K562 (cell line): Measurements from ENCODE around the gene ACSM5. TPM values are rescaled to one million over a fixed set of nuclear protein-coding genes. Genes with fewer than 3 reads are reported as not detected.

Source experiments
- ATAC-seq: fragments of 200-7000 bp; cut with Tn5 transposase; 3 replicates; pipeline ENCODE4 v1.9.1; 2020; ENCODE audit warnings: moderate library complexity
- BruUV-seq: library from RNA; stranded (reverse); fragments of 400-500 nt; replicated peaks from 2 replicates; lab custom pipeline; 2021; lab: Mats Ljungman, UMichigan
- CTCF ChIA-PET: fragments of 300-600 bp; formaldehyde crosslinking; extraction: SDS; loops from one replicate; lab custom pipeline; 2021; ENCODE audit warnings: low intra/inter-chr PET ratio; lab: Yijun Ruan, JAX
- POLR2A ChIA-PET: fragments of 300-600, 350-650 bp; sonication (Branson Sonifier 250); formaldehyde crosslinking; extraction: SDS; loops from one replicate; lab custom pipeline; 2021; ENCODE audit warnings: antibody characterized with exemption, inconsistent platforms; lab: Yijun Ruan, JAX
- DNase-seq, 4 experiments: peaks; one replicate each; pipeline versions ENCODE4 v3.0.0 to v3.0.0-alpha.2; 2011 to 2018; ENCODE audit warnings: low spot score in 3 of 4, mixed read lengths in 3 of 4; ENCODE audit errors: extremely low read depth in 1 of 4
- FAIRE-seq: peaks from 2 replicates; lab custom pipeline; 2011; peaks lifted over from hg19 to GRCh38; lab: Jason Lieb, UNC
- H2AFZ ChIP-seq: 2 replicates; pipeline ENCODE4 v1.6.0; 2011; ENCODE audit warnings: low read depth, low read length, control low read depth, inconsistent platforms
- H3K27ac ChIP-seq: fragments of 200-600 bp; 3 replicates; pipeline ENCODE4 v1.8.0; 2011; ENCODE audit warnings: low read depth, mild to moderate bottlenecking, control low read depth, inconsistent platforms, low read length, moderate library complexity, mixed read lengths; ENCODE audit errors: extremely low read depth
- H3K27me3 ChIP-seq, 2 experiments: fragments of 300-600 bp in 1 of 2; 2 replicates in 1 of 2; 3 replicates in 1 of 2; pipeline versions ENCODE4 v1.6.0 to v1.8.0; 2011; ENCODE audit warnings: inconsistent platforms in 2 of 2, low read length in 2 of 2, mild to moderate bottlenecking in 1 of 2, mixed read lengths in 1 of 2, moderate library complexity in 1 of 2; ENCODE audit not compliant: control insufficient read depth in 2 of 2, insufficient read depth in 2 of 2
- H3K36me3 ChIP-seq: fragments of 300-600 bp; 3 replicates; pipeline ENCODE4 v1.8.0; 2011; ENCODE audit warnings: mild to moderate bottlenecking, low read length, inconsistent platforms; ENCODE audit not compliant: control insufficient read depth, insufficient read depth
- H3K4me1 ChIP-seq, 2 experiments: fragments of 200-600 bp in 1 of 2; replicated peaks in 1 of 2; 2 replicates in 1 of 2; 3 replicates in 1 of 2; pipeline versions ENCODE4 v1.5.1 to v1.8.0; 2011; ENCODE audit warnings: inconsistent platforms in 2 of 2, low read length in 2 of 2, mild to moderate bottlenecking in 1 of 2, mixed read lengths in 1 of 2, moderate library complexity in 1 of 2; ENCODE audit not compliant: control insufficient read depth in 2 of 2, insufficient read depth in 2 of 2
- H3K4me2 ChIP-seq: 2 replicates; pipeline ENCODE4 v1.6.1; 2011; ENCODE audit warnings: low read length, control low read depth, inconsistent platforms, mixed read lengths; ENCODE audit not compliant: insufficient read depth
- H3K4me3 ChIP-seq: fragments of 200-600 bp; sonication (generic), shearing (Covaris generic); 2 replicates; pipeline ENCODE4 v1.5.1; 2016; ENCODE audit warnings: control low read depth, inconsistent platforms
- H3K79me2 ChIP-seq: fragments of 200-600 bp; 3 replicates; pipeline ENCODE4 v1.8.0; 2011; ENCODE audit warnings: low read length, inconsistent platforms; ENCODE audit not compliant: control insufficient read depth, insufficient read depth
- H3K9ac ChIP-seq, 2 experiments: 2 replicates each; pipeline versions ENCODE4 v1.6.0 to v1.6.1; 2011; ENCODE audit warnings: low read depth in 2 of 2, low read length in 2 of 2, control low read depth in 1 of 2, inconsistent platforms in 1 of 2, mild to moderate bottlenecking in 1 of 2, mixed read lengths in 1 of 2; ENCODE audit not compliant: insufficient read depth in 1 of 2
- H3K9me1 ChIP-seq: one replicate; pipeline ENCODE4 v1.6.0; 2011; ENCODE audit warnings: inconsistent platforms, mild to moderate bottlenecking, low read length, moderate library complexity; ENCODE audit not compliant: control insufficient read depth, insufficient read depth
- H3K9me3 ChIP-seq: replicated peaks from 2 replicates; pipeline ENCODE4 v1.5.1; 2011; ENCODE audit warnings: low read depth, low read length, inconsistent platforms; ENCODE audit not compliant: control insufficient read depth, insufficient read depth
- H4K20me1 ChIP-seq: replicated peaks from 2 replicates; pipeline ENCODE4 v1.6.1; 2011; ENCODE audit warnings: low read length, inconsistent platforms, mixed read lengths; ENCODE audit not compliant: control insufficient read depth, insufficient read depth
- E2F3 ChIP-seq: fragments of 250-450 bp; sonication (Bioruptor Pico); IDR thresholded peaks from 2 replicates; pipeline ENCODE4 v1.4.0; 2020; ENCODE audit warnings: mild to moderate bottlenecking
- GABPB2 ChIP-seq: fragments of 250-450 bp; sonication (Bioruptor Pico); conservative IDR thresholded peaks from 2 replicates; pipeline ENCODE4 v1.5.1; 2021; ENCODE audit warnings: mild to moderate bottlenecking
- GATA2 ChIP-seq: sonication (generic); formaldehyde crosslinking; IDR thresholded peaks from 2 replicates; pipeline ENCODE4 v1.4.0; 2020; ENCODE audit warnings: mild to moderate bottlenecking, missing genetic modification reagents
- HLTF ChIP-seq: fragments of 450-650 bp; IDR thresholded peaks from 2 replicates; pipeline ENCODE4 v1.6.1; 2016
- KDM2B ChIP-seq: fragments of 250-450 bp; sonication (Bioruptor Pico); IDR thresholded peaks from 2 replicates; pipeline ENCODE4 v1.8.0; 2021; ENCODE audit warnings: mild to moderate bottlenecking, moderate library complexity
- KDM4B ChIP-seq, 2 experiments: fragments of 450-650 bp in 1 of 2; sonication (generic) in 1 of 2; IDR thresholded peaks; 2 replicates each; pipeline ENCODE4 v1.6.1; 2016 to 2017; ENCODE audit warnings: borderline replicate concordance in 2 of 2, antibody characterized with exemption in 1 of 2, low read depth in 1 of 2, mild to moderate bottlenecking in 1 of 2
- LARP7 ChIP-seq: fragments of 450-650 bp; IDR thresholded peaks from 2 replicates; pipeline ENCODE4 v1.6.1; 2016
- MCM2 ChIP-seq: fragments of 450-650 bp; IDR thresholded peaks from 2 replicates; pipeline ENCODE4 v1.6.1; 2017; ENCODE audit warnings: low read depth, mild to moderate bottlenecking
- MIER1 ChIP-seq: fragments of 450-650 bp; IDR thresholded peaks from 2 replicates; pipeline ENCODE4 v1.6.1; 2016; ENCODE audit warnings: antibody characterized with exemption, mild to moderate bottlenecking, low read depth
- NBN ChIP-seq: fragments of 450-650 bp; IDR thresholded peaks from 2 replicates; pipeline ENCODE4 v1.6.1; 2016; ENCODE audit warnings: low read depth, mild to moderate bottlenecking
- PHTF2 ChIP-seq: fragments of 250-450 bp; sonication (Bioruptor Pico); IDR thresholded peaks from 2 replicates; pipeline ENCODE4 v1.5.0; 2021; ENCODE audit warnings: mild to moderate bottlenecking
- TCF7 ChIP-seq: sonication (generic); IDR thresholded peaks from 2 replicates; pipeline ENCODE4 v1.6.1; 2016; ENCODE audit warnings: antibody characterized with exemption, borderline replicate concordance
- ZNF589 ChIP-seq: fragments of 200-800 bp; sonication (Bioruptor generic); IDR thresholded peaks from 2 replicates; pipeline ENCODE4 v1.6.1; 2016; ENCODE audit warnings: low read depth, missing genetic modification characterization, missing compliant biosample characterization
- WGBS: fragments of 100-300 bp; shearing (Covaris generic); methylation state at CpG from one replicate; pipeline ENCODE4 v1.1.6; 2016; ENCODE audit warnings: low coverage, mixed read lengths; ENCODE audit not compliant: insufficient coverage; ENCODE audit errors: missing lambda C conversion rate; 5-methylcytosine and 5-hydroxymethylcytosine counted together
- in situ Hi-C: fragments of 300-500 bp; cut with MboI; formaldehyde crosslinking; loops from 4 replicates; pipeline ENCODE4 v1.15.0; 2018; ENCODE audit warnings: inconsistent platforms, mixed read lengths
- intact Hi-C: fragments of 100-400 bp; cut with micrococcal nuclease; formaldehyde crosslinking; loops from 2 replicates; pipeline ENCODE4 v1.14.2; 2022
- polyA plus RNA-seq, 8 experiments: library from polyadenylated mRNA; depleted of rRNA in 4 of 8; stranded (reverse) in 5 of 8; unstranded in 3 of 8; fragments of >200 nt; fragmentation: Nextera tagmentation in 2 of 8; fragmentation: Illumina TruSeq in 1 of 8; extraction: Ambion mirVana in 2 of 8; extraction: Trizol in 1 of 8; gene quantifications; 2 replicates each; pipeline versions ENCODE4 v1.2.1 to v1.2.3, GENCODE V29; 2011 to 2014; ENCODE audit warnings: inconsistent platforms in 1 of 8, missing spikeins in 1 of 8
- total RNA-seq, 7 experiments: library from RNA; depleted of rRNA in 6 of 7; stranded (reverse); fragments of >200 nt in 6 of 7; fragmentation: Illumina TruSeq in 2 of 7; extraction: Trizol in 2 of 7; gene quantifications; 2 replicates each; pipeline versions ENCODE4 v1.2.1 to v1.2.3, GENCODE V29; 2011 to 2021; ENCODE audit warnings: low replicate concordance in 1 of 7
- TF ChIP-seq, protein P1 (sequence below): conservative IDR thresholded peaks from 2 replicates; pipeline ENCODE4 v1.6.1; 2011; ENCODE audit warnings: low read depth, mild to moderate bottlenecking, low read length; ENCODE audit not compliant: control insufficient read depth
- TF ChIP-seq, protein P2 (sequence below): fragments of 450-650 bp; formaldehyde crosslinking; IDR thresholded peaks from 2 replicates; pipeline ENCODE4 v1.4.0; 2022; ENCODE audit warnings: mild to moderate bottlenecking, moderate library complexity
- TF ChIP-seq, protein P3 (sequence below): fragments of 450-650 bp; IDR thresholded peaks from 2 replicates; pipeline ENCODE4 v1.7.1; 2018; ENCODE audit warnings: mild to moderate bottlenecking, low read depth; ENCODE audit not compliant: partially characterized antibody

Gene ACSM5
- total and polyA plus RNA-seq, 9 of the 15 experiments (the other 6 are each of a cell fraction or from before 2014, with no cell fraction given), result not detected

DNA sequence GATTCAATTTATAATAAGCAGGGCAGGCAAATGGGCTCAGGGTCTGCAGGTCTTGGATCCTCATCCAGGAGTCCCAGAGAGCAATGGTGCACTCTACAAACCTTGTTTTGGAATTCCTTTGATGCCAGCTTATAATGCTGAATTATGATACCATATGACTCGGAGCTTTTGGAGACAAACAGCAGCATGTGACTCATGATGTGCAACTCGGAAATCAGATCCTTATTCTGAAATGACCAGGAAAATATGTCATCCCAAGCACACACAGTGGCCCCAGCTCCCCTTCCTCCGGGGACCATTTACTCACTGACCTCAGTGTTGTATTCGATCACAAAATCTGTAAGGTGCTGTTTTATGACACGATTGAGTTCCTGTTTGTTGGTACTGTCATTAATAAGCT lies 36.6 kb upstream of the ACSM5 start:
- ATAC-seq (no peak), DNase-seq (no peak), FAIRE-seq (no peak)
- Histone ChIP-seq H3K4me1 (no peaks in the 10 kb centered on the region), H3K4me3 (no peak overlapping the region), H3K9ac (no peak overlapping the region), H3K27ac (no peak overlapping the region), H3K4me2 (no peak overlapping the region), H3K79me2 (no peaks in the 10 kb centered on the region), H3K9me1 (no peaks in the 10 kb centered on the region), H3K27me3 (no peaks in the 10 kb centered on the region), H3K36me3 (no peaks in the 10 kb centered on the region), H3K9me3 (no peaks in the 10 kb centered on the region), H2AFZ (no peak overlapping the region), H4K20me1 (no peaks in the 10 kb centered on the region)
- POLR2A ChIA-PET, result interaction anchor here (0.6 to 0.7 kb wide), 2 partner anchors 10 to 428 kb away, joined by 3 read pairs; no protein-coding TSS in a partner anchor
- BruUV-seq, result no TSS peak
- under 1% methylated on average over 5 of the region's 5 CpGs for WGBS
- intact Hi-C loops, result no loop called here
- CTCF ChIA-PET, result no interaction called here
- in situ Hi-C loops, result no loop called here
- TF ChIP-seq, protein P1, sequence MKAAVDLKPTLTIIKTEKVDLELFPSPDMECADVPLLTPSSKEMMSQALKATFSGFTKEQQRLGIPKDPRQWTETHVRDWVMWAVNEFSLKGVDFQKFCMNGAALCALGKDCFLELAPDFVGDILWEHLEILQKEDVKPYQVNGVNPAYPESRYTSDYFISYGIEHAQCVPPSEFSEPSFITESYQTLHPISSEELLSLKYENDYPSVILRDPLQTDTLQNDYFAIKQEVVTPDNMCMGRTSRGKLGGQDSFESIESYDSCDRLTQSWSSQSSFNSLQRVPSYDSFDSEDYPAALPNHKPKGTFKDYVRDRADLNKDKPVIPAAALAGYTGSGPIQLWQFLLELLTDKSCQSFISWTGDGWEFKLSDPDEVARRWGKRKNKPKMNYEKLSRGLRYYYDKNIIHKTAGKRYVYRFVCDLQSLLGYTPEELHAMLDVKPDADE, result no peak
- TF ChIP-seq TCF7, result no peak
- TF ChIP-seq KDM4B (IDR thresholded peaks at IDR 0.05; ENCODE audit: borderline replicate concordance in 2 of 2, low read depth in 1 of 2), result no peak
- TF ChIP-seq NBN, result no peak
- TF ChIP-seq GATA2 (CRISPR knock-in tag), result no peak
- TF ChIP-seq MCM2, result no peak
- TF ChIP-seq GABPB2 (CRISPR knock-in tag), result no peak
- TF ChIP-seq, protein P2, sequence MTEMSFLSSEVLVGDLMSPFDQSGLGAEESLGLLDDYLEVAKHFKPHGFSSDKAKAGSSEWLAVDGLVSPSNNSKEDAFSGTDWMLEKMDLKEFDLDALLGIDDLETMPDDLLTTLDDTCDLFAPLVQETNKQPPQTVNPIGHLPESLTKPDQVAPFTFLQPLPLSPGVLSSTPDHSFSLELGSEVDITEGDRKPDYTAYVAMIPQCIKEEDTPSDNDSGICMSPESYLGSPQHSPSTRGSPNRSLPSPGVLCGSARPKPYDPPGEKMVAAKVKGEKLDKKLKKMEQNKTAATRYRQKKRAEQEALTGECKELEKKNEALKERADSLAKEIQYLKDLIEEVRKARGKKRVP (CRISPR knock-in tag), result no peak
- no peak for TF ChIP-seq E2F3 (CRISPR knock-in tag)
- TF ChIP-seq, protein P3, sequence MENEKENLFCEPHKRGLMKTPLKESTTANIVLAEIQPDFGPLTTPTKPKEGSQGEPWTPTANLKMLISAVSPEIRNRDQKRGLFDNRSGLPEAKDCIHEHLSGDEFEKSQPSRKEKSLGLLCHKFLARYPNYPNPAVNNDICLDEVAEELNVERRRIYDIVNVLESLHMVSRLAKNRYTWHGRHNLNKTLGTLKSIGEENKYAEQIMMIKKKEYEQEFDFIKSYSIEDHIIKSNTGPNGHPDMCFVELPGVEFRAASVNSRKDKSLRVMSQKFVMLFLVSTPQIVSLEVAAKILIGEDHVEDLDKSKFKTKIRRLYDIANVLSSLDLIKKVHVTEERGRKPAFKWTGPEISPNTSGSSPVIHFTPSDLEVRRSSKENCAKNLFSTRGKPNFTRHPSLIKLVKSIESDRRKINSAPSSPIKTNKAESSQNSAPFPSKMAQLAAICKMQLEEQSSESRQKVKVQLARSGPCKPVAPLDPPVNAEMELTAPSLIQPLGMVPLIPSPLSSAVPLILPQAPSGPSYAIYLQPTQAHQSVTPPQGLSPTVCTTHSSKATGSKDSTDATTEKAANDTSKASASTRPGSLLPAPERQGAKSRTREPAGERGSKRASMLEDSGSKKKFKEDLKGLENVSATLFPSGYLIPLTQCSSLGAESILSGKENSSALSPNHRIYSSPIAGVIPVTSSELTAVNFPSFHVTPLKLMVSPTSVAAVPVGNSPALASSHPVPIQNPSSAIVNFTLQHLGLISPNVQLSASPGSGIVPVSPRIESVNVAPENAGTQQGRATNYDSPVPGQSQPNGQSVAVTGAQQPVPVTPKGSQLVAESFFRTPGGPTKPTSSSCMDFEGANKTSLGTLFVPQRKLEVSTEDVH, result no peak
- no peak for TF ChIP-seq PHTF2 (CRISPR knock-in tag)
- no peak for TF ChIP-seq HLTF
- TF ChIP-seq MIER1, result no peak
- no peak for TF ChIP-seq LARP7
- TF ChIP-seq KDM2B (CRISPR knock-in tag), result no peak
- TF ChIP-seq ZNF589 (CRISPR knock-in tag), result no peak
